Measurements from ENCODE around the gene GRIA2. TPM values are rescaled to one million over a fixed set of nuclear protein-coding genes. Genes with fewer than 3 reads are reported as not detected.

The GRIA2 gene
- total RNA-seq, 4 donors from 2014 or later, result 10.0 to 64.5 (median 36.6) TPM

- Histone ChIP-seq H3K27me3 (no peaks in the 10 kb centered on the region), H3K4me3 (no peak overlapping the region), H3K9me3 (no peaks in the 10 kb centered on the region), H3K27ac (no peak overlapping the region), H3K36me3 (no peaks in the 10 kb centered on the region), H3K4me1 (no peaks in the 10 kb centered on the region)
- no peak for DNase-seq
- no peak for TF ChIP-seq CTCF (IDR thresholded peaks at IDR 0.05)
- TF ChIP-seq POLR2A (IDR thresholded peaks at IDR 0.05), result no peak
- intact Hi-C loops (cut with DNase I; ENCODE audit: low total_unique reads), result no loop called here
Measured at GRCh38 chr4:157327666-157328065, 107.1 kb downstream of the GRIA2 start.

- no peaks in the 10 kb centered on the region for H3K27me3 ChIP-seq
- no peak overlapping the region for H3K27ac ChIP-seq
- TF ChIP-seq CTCF (IDR thresholded peaks at IDR 0.05) (no peak), POLR2A (IDR thresholded peaks at IDR 0.05) (no peak)
- DNase-seq, result no peak
- H3K36me3 ChIP-seq, result no peaks in the 10 kb centered on the region
- H3K9me3 ChIP-seq, result no peaks in the 10 kb centered on the region
- H3K4me1 ChIP-seq, result no peaks in the 10 kb centered on the region
- intact Hi-C loops (cut with DNase I; ENCODE audit: low total_unique reads), result no loop called here
- no peak overlapping the region for H3K4me3 ChIP-seq
Measured at GRCh38 chr4:157357887-157358286, 137.4 kb downstream of the GRIA2 start.

- Histone ChIP-seq H3K4me1 (no peaks in the 10 kb centered on the region), H3K4me3 (no peak overlapping the region), H3K36me3 (no peaks in the 10 kb centered on the region), H3K27ac (no peak overlapping the region), H3K27me3 (no peaks in the 10 kb centered on the region), H3K9me3 (no peaks in the 10 kb centered on the region)
- TF ChIP-seq POLR2A (IDR thresholded peaks at IDR 0.05), result no peak
- TF ChIP-seq CTCF (IDR thresholded peaks at IDR 0.05), result no peak
- DNase-seq, result no peak
- intact Hi-C loops (cut with DNase I; ENCODE audit: low total_unique reads), result no loop called here
Measured at GRCh38 chr4:157358439-157358838, 137.9 kb downstream of the GRIA2 start.

- Histone ChIP-seq H3K36me3 (no peaks in the 10 kb centered on the region), H3K27ac (no peak overlapping the region), H3K4me1 (no peaks in the 10 kb centered on the region), H3K27me3 (no peaks in the 10 kb centered on the region), H3K4me3 (no peak overlapping the region), H3K9me3 (no peaks in the 10 kb centered on the region)
- DNase-seq, result no peak
- TF ChIP-seq CTCF (IDR thresholded peaks at IDR 0.05) (no peak), POLR2A (IDR thresholded peaks at IDR 0.05) (no peak)
- intact Hi-C loops (cut with DNase I; ENCODE audit: low total_unique reads), result no loop called here
Measured at GRCh38 chr4:157358851-157359250, 138.3 kb downstream of the GRIA2 start.

GRCh38 chr4:157363360-157363759 lies 142.8 kb downstream of the GRIA2 start:
- intact Hi-C loops (cut with DNase I; ENCODE audit: low total_unique reads), result no loop called here

More at GRCh38 chr4:157363360-157363759, 142.8 kb downstream of the GRIA2 start:
- Histone ChIP-seq H3K27ac (no peak overlapping the region), H3K27me3 (no peaks in the 10 kb centered on the region), H3K36me3 (no peaks in the 10 kb centered on the region), H3K9me3 (no peaks in the 10 kb centered on the region), H3K4me1 (no peaks in the 10 kb centered on the region), H3K4me3 (no peak overlapping the region)
- TF ChIP-seq POLR2A (IDR thresholded peaks at IDR 0.05), result no peak
- TF ChIP-seq CTCF (IDR thresholded peaks at IDR 0.05), result no peak
- DNase-seq, result no peak
